ENCODE measurements around the gene PIAS2. TPM values are rescaled to one million over a fixed set of nuclear protein-coding genes. Genes with fewer than 3 reads are reported as not detected.
"Not testable (repeated sequence)": the region's sequence is repeated elsewhere in the genome, so short reads cannot be mapped to it uniquely, and the experiment has no call there.

The PIAS2 gene
- total RNA-seq, 4 donors from 2014 or later: 16.3 to 42.1 (median 24.3) TPM

- Histone ChIP-seq H3K27ac (no peak overlapping the region), H3K4me1 (no peaks in the 10 kb centered on the region), H3K4me3 (no peak overlapping the region), H3K9me3 (no peaks in the 10 kb centered on the region), H3K27me3 (no peaks in the 10 kb centered on the region), H3K36me3 (peaks cover 0 to 5% (median 0%) of the 10 kb centered on the region in 3 donors)
- no peak for DNase-seq
- TF ChIP-seq CTCF (IDR thresholded peaks at IDR 0.05): no peak
- TF ChIP-seq POLR2A (IDR thresholded peaks at IDR 0.05): no peak
Measured at GRCh38 chr18:46820863-46821262, 96.4 kb downstream of the PIAS2 start.

GRCh38 chr18:46815661-46816060 is 101.6 kb downstream of the PIAS2 start:
- H3K36me3 ChIP-seq: peaks cover 0 to 2% (median 0%) of the 10 kb centered on the region in 3 donors
- no peaks in the 10 kb centered on the region for H3K4me1 ChIP-seq
- no peaks in the 10 kb centered on the region for H3K9me3 ChIP-seq
- H3K4me3 ChIP-seq: no peak overlapping the region
- H3K27ac ChIP-seq: no peak overlapping the region
- H3K27me3 ChIP-seq: no peaks in the 10 kb centered on the region
- TF ChIP-seq CTCF (IDR thresholded peaks at IDR 0.05) (no peak), POLR2A (IDR thresholded peaks at IDR 0.05) (no peak)
- DNase-seq: no peak

GRCh38 chr18:46814399-46814798 is 102.9 kb downstream of the PIAS2 start:
- no peaks in the 10 kb centered on the region for H3K27me3 ChIP-seq
- H3K4me3 ChIP-seq: no peak overlapping the region
- H3K36me3 ChIP-seq: no peaks in the 10 kb centered on the region
- no peak overlapping the region for H3K27ac ChIP-seq
- TF ChIP-seq CTCF (IDR thresholded peaks at IDR 0.05) (no peak), POLR2A (IDR thresholded peaks at IDR 0.05) (no peak)
- no peak for DNase-seq
- no peaks in the 10 kb centered on the region for H3K9me3 ChIP-seq
- no peaks in the 10 kb centered on the region for H3K4me1 ChIP-seq

GRCh38 chr18:46812311-46812710 is 105.0 kb downstream of the PIAS2 start:
- H3K4me3 ChIP-seq: no peak overlapping the region
- H3K36me3 ChIP-seq: no peaks in the 10 kb centered on the region
- no peaks in the 10 kb centered on the region for H3K9me3 ChIP-seq
- H3K4me1 ChIP-seq: no peaks in the 10 kb centered on the region
- H3K27ac ChIP-seq: no peak overlapping the region
- no peak for DNase-seq
- TF ChIP-seq CTCF (IDR thresholded peaks at IDR 0.05): no peak
- TF ChIP-seq POLR2A (IDR thresholded peaks at IDR 0.05): no peak
- no peaks in the 10 kb centered on the region for H3K27me3 ChIP-seq

- no peak overlapping the region for H3K4me3 ChIP-seq
- H3K9me3 ChIP-seq: no peaks in the 10 kb centered on the region
- H3K27me3 ChIP-seq: no peaks in the 10 kb centered on the region
- TF ChIP-seq POLR2A (IDR thresholded peaks at IDR 0.05): no peak
- no peak for TF ChIP-seq CTCF (IDR thresholded peaks at IDR 0.05)
- H3K36me3 ChIP-seq: no peaks in the 10 kb centered on the region
- no peaks in the 10 kb centered on the region for H3K4me1 ChIP-seq
- no peak overlapping the region for H3K27ac ChIP-seq
- no peak for DNase-seq
Measured at GRCh38 chr18:46810481-46811000, 106.8 kb downstream of the PIAS2 start.

- Histone ChIP-seq H3K27ac (no peak overlapping the region), H3K27me3 (no peaks in the 10 kb centered on the region), H3K9me3 (no peaks in the 10 kb centered on the region), H3K36me3 (no peaks in the 10 kb centered on the region), H3K4me3 (no peak overlapping the region), H3K4me1 (no peaks in the 10 kb centered on the region)
- no peak for TF ChIP-seq POLR2A (IDR thresholded peaks at IDR 0.05)
- TF ChIP-seq CTCF (IDR thresholded peaks at IDR 0.05): no peak
- no peak for DNase-seq
Measured at GRCh38 chr18:46809145-46809544, 108.2 kb downstream of the PIAS2 start.

- not testable (repeated sequence) for H3K9me3 ChIP-seq, DNase-seq, H3K4me3 ChIP-seq, H3K4me1 ChIP-seq, H3K36me3 ChIP-seq, H3K27me3 ChIP-seq, H3K27ac ChIP-seq
Measured at GRCh38 chr18:46795945-46796344, 121.4 kb downstream of the PIAS2 start.

Measured in Peyer's patch (tissue), 4 donors.